Pancreas (tissue), 10 donors: ENCODE data around the gene ERBB2. TPM values are rescaled to one million over a fixed set of nuclear protein-coding genes. Genes with fewer than 3 reads are reported as not detected.

Source experiments
- ATAC-seq, 4 donors: fragments of 200-7000 bp; cut with Tn5 transposase; one replicate each; pipeline versions ENCODE4 v1.8.0 to v1.9.1; 2020; ENCODE audit warnings: mild to moderate bottlenecking in 4 of 4, moderate library complexity in 4 of 4
- DNase-seq, 6 donors: peaks; one replicate each; pipeline ENCODE4 v3.0.0-alpha.2; 2020
- FAIRE-seq: peaks from 2 replicates; lab custom pipeline; 2012; peaks lifted over from hg19 to GRCh38; lab: Jason Lieb, UNC
- H3K27ac ChIP-seq, 4 donors: fragments of 200-600 bp; sonication (generic); 1 replicate in 3 of 4; 2 replicates in 1 of 4; pipeline versions ENCODE4 v1.5.0 to v1.8.0; 2020
- H3K27me3 ChIP-seq, 4 donors: fragments of 200-600 bp; one replicate each; pipeline ENCODE4 v1.8.0; 2021
- H3K36me3 ChIP-seq, 3 donors: fragments of 200-600 bp; sonication (generic) in 1 of 3; one replicate each; pipeline versions ENCODE4 v1.5.0 to v1.8.0; 2020 to 2021
- H3K4me1 ChIP-seq, 3 donors: fragments of 200-600 bp; one replicate each; pipeline ENCODE4 v1.8.0; 2021
- H3K4me3 ChIP-seq, 4 donors: fragments of 200-600 bp; sonication (generic) in 2 of 4; one replicate each; pipeline versions ENCODE4 v1.5.0 to v1.8.0; 2020 to 2021
- H3K9me3 ChIP-seq, 4 donors: fragments of 200-600 bp; one replicate each; pipeline ENCODE4 v1.8.0; 2021
- WGBS, 2 donors: extraction: QIAGEN DNeasy Blood & Tissue Kit; methylation state at CpG; one replicate each; pipeline ENCODE4 v1.1.7; 2013; 5-methylcytosine and 5-hydroxymethylcytosine counted together
- intact Hi-C, 3 donors: fragments of 100-400 bp; cut with DNase I; formaldehyde crosslinking; loops; one replicate each; pipeline versions ENCODE4 v1.11.1 to v1.14.2; 2022
- polyA plus RNA-seq, 2 donors: library from polyadenylated mRNA; stranded (reverse); fragments of 200-250 nt; gene quantifications; one replicate each; pipeline ENCODE4 v1.2.3, GENCODE V29; 2013
- total RNA-seq, 6 donors: library from RNA; stranded (reverse); fragmentation: NEBNext Ultra II Directional in 4 of 6; extraction: Animal tissue kit (Norgen Biotek cat#: 25700) in 4 of 6; gene quantifications; one replicate each; pipeline versions ENCODE4 v1.2.1 to v1.2.4, GENCODE V29; 2021 to 2023
- TF ChIP-seq, protein P1 (sequence below), 4 donors: fragments of 200-600 bp; sonication (generic) in 3 of 4; IDR thresholded peaks; one replicate each; pipeline versions ENCODE4 v1.5.0 to v1.8.0; 2021; ENCODE audit warnings: antibody characterized with exemption in 4 of 4
- donor health status: healthy with polysubstance abuse.
- donor health status: DM: no; HTN: no; CAD: no; lungs with moderate emphysema.
- donor health status: DM: no; HTN: no; CAD: no.
- donor health status: control.
- donor health status: control.
- donor health status: Bipolar disorder and iron deficiency.
- donor health status: DM: yes; HTN: yes; CAD: no.
- donor health status: DM: no; HTN: no; CAD: no.
- donor health status: DM: no; HTN: no; CAD: no.
- donor health status: DM: yes; HTN: yes; CAD: no.

The ERBB2 gene
- total and polyA plus RNA-seq, 8 donors: 37.2 to 78.9 (median 43.9) TPM

DNA sequence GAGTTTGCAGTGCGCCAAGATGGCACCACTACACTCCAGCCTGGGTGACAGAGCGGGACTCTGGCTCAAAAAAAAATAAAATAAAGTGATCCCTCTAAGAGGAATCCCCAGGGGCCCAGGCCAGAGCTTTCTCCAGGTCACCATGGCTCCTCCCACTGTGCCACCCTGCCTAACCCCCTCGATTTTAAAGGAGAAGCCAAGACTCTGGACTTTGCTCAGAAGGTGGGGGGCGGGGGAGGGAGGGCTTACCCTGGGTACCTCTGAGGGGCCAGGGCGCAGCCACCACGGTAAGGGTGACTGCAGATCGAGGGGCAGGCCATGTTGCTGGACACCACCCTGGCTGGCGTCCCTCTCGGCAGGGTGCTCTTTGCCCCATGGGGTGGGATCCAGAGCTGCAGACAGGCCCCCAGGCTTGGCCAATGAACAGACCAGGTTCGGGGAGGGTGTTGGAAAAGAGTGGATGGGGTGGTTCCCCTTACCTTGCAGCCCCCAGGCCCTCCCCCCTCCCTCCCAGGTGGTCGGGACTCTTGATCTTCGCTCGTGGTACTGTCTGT, 37.4 kb downstream of the ERBB2 start:
- peak overlapping the region; percentile 78 to 97 (median 94) for H3K27ac ChIP-seq
- FAIRE-seq: no peak

DNA sequence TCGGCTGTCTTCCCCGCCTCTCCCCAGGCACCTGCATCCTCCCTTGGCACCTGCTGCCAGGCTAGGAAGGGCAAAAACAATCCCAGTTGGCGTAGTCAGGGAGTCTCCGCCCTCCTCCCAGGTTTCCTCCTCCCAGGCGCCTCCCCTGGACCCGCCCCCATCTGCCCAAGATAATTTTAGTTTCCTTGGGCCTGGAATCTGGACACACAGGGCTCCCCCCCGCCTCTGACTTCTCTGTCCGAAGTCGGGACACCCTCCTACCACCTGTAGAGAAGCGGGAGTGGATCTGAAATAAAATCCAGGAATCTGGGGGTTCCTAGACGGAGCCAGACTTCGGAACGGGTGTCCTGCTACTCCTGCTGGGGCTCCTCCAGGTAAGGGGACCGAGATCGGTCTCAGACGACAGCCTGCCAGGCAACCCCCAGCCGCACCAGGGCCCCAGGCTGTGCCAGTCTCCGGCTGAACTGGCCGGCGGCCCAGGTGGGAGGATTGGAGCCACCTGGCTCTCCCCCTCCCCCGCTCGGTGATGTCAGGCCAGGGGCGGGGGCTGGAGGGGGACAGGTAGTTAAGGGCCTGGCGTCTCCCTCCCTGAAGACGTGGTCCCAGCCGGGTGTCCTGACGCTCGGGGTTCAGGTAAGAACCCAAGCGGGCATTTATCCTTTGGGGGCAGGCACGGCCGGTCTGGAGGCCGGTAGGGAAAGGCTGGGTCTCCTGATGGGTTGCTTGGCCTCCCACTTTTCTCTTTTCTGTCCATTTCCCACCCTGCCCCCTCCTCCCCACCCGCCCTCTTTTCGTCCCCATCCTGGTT, 38.1 kb downstream of the ERBB2 start, which contains the start of gene GRB7:
Gene GRB7 (plus strand): TSS at position 179 of the 808 bp plus-strand sequence. CDS start 4,364 bp downstream, outside the sequence.
- H3K4me3 ChIP-seq: peak within 1 kb of the TSS; percentile 57 to 79 (median 63)
- WGBS, 2 donors: 2 to 3% methylated on average over 32 to 34 of the region's 34 CpGs
- peaks cover 0 to 8% (median 4%) of the 10 kb centered on the region in 3 donors for H3K36me3 ChIP-seq
- DNase-seq (peak; percentile 91 to 97 (median 93)), FAIRE-seq (no peak), ATAC-seq (peak; percentile 71 to 82 (median 75))
- H3K9me3 ChIP-seq: no peaks in the 10 kb centered on the region
- TF ChIP-seq, protein P1, sequence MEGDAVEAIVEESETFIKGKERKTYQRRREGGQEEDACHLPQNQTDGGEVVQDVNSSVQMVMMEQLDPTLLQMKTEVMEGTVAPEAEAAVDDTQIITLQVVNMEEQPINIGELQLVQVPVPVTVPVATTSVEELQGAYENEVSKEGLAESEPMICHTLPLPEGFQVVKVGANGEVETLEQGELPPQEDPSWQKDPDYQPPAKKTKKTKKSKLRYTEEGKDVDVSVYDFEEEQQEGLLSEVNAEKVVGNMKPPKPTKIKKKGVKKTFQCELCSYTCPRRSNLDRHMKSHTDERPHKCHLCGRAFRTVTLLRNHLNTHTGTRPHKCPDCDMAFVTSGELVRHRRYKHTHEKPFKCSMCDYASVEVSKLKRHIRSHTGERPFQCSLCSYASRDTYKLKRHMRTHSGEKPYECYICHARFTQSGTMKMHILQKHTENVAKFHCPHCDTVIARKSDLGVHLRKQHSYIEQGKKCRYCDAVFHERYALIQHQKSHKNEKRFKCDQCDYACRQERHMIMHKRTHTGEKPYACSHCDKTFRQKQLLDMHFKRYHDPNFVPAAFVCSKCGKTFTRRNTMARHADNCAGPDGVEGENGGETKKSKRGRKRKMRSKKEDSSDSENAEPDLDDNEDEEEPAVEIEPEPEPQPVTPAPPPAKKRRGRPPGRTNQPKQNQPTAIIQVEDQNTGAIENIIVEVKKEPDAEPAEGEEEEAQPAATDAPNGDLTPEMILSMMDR (IDR thresholded peaks at IDR 0.05): no peak
- peak within 1 kb of the TSS; percentile 78 to 97 (median 94) for H3K27ac ChIP-seq
- H3K4me1 ChIP-seq: peaks cover 10 to 20% (median 16%) of the 10 kb centered on the region in 3 donors
- intact Hi-C loops: no loop called here
- no peaks in the 10 kb centered on the region for H3K27me3 ChIP-seq

More for the DNA sequence above, 37.4 kb downstream of the ERBB2 start:
- Histone ChIP-seq H3K36me3 (peaks cover 0 to 1% (median 0%) of the 10 kb centered on the region in 3 donors), H3K27me3 (no peaks in the 10 kb centered on the region), H3K9me3 (no peaks in the 10 kb centered on the region), H3K4me3 (peak overlapping the region; percentile 57 to 79 (median 63)), H3K4me1 (peaks cover 10 to 20% (median 16%) of the 10 kb centered on the region in 3 donors)
- 11 to 15% methylated on average over 13 of the region's 13 CpGs for WGBS, 2 donors
- ATAC-seq: peak; percentile 2 to 35 (median 27)
- DNase-seq: peak in 4 of 6 donors; percentile 64 to 82 (median 72)
- TF ChIP-seq, protein P1 (IDR thresholded peaks at IDR 0.05): no peak
- intact Hi-C loops: no loop called here

DNA sequence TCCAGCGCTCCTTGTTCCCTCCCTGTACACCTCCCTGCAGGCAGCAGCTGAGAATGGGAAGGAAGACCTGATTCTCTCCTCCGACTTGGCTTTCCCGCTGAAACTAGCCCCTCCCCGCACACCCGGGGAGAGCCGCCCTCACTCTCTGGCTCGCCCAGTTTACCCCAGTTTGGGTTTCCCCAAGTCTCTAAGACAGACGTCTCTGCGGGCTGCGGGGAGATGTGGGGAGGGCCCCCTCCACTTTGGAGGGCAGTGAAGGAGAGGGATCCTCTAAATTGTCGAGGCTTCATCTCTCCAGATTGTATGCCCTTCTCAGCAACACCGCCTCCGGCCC, 38.7 kb downstream of the ERBB2 start:
- TF ChIP-seq, protein P1 (IDR thresholded peaks at IDR 0.05): no peak
- Histone ChIP-seq H3K4me1 (peaks cover 10 to 20% (median 16%) of the 10 kb centered on the region in 3 donors), H3K27me3 (no peaks in the 10 kb centered on the region), H3K9me3 (no peaks in the 10 kb centered on the region), H3K4me3 (peak overlapping the region; percentile 57 to 79 (median 63)), H3K36me3 (peaks cover 0 to 14% (median 5%) of the 10 kb centered on the region in 3 donors), H3K27ac (peak overlapping the region; percentile 78 to 97 (median 94))
- intact Hi-C loops: no loop called here
- peak; percentile 62 to 83 (median 72) for DNase-seq
- FAIRE-seq: no peak
- 0% methylated on average over 12 to 13 of the region's 13 CpGs for WGBS, 2 donors
- ATAC-seq: peak; percentile 40 to 59 (median 48)

DNA sequence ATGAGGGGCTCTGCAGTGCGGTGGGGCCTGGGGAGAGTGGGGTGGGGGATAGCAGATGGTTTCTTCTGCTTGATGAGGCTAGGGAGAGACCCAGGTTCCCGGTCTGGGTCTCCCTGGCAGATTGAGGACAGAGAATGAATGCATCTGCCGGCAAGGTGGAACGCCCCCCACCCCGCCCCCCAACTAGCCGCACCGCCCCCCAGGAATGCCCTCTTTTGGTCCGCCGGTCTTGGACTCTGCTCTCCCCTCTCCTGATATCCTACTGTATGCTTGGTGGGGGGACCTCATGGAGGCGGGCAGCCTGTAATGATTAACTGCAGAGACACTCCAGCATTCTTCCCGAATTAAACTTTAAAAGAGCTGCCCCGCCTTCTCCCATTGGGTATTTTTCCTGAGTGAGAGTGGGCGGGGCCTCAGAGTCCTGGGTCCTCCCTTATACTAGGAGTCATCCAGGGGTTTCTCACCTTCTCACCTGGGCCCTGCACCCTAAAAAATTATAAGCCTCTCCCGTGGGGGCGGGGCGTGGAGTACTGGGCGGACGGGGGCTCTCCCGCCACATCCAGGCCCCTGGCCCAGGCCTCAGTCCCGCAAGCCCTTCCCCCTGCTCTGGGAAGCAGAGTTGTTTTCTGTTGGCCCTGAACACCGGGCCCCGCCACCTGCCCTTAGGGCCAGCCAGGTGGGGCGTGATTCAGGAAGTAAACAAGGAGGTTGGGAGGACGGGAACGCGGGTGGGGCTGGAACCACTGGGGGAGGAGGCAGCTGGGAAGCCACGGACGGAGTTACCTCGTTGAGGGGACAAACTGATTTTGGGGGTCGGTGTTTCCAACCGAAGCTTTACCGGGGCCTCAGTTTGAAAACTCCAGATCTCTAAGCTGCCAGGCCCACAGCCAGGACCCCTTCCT, 39.4 kb downstream of the ERBB2 start:
- peak; percentile 85 to 93 (median 88) for DNase-seq
- H3K27me3 ChIP-seq: no peaks in the 10 kb centered on the region
- H3K4me3 ChIP-seq: peak overlapping the region; percentile 57 to 79 (median 63)
- peak overlapping the region; percentile 78 to 97 (median 94) for H3K27ac ChIP-seq
- no peak for FAIRE-seq
- peaks cover 0 to 21% (median 5%) of the 10 kb centered on the region in 3 donors for H3K36me3 ChIP-seq
- H3K4me1 ChIP-seq: peaks cover 10 to 20% (median 16%) of the 10 kb centered on the region in 3 donors
- TF ChIP-seq, protein P1 (IDR thresholded peaks at IDR 0.05): no peak
- intact Hi-C loops: no loop called here
- peak; percentile 64 to 75 (median 70) for ATAC-seq
- 0 to 2% methylated on average over 32 of the region's 32 CpGs for WGBS, 2 donors
- no peaks in the 10 kb centered on the region for H3K9me3 ChIP-seq
